Large intestine (tissue), 3 donors: ENCODE data around the gene HLA-E. TPM values are rescaled to one million over a fixed set of nuclear protein-coding genes. Genes with fewer than 3 reads are reported as not detected.
"Not testable (repeated sequence)": the region's sequence is repeated elsewhere in the genome, so short reads cannot be mapped to it uniquely, and the experiment has no call there.

Source experiments
- DNase-seq, 2 donors: peaks; one replicate each; pipeline versions ENCODE4 v3.0.0 to v3.0.0-alpha.2; 2013
- H3K27ac ChIP-seq: one replicate; pipeline ENCODE4 v1.5.1; 2013; ENCODE audit warnings: low read length
- H3K27me3 ChIP-seq: 2 replicates; pipeline ENCODE4 v1.6.1; 2013; ENCODE audit warnings: low read length; ENCODE audit not compliant: control insufficient read depth, insufficient read depth
- H3K36me3 ChIP-seq: 2 replicates; pipeline ENCODE4 v1.6.1; 2013; ENCODE audit warnings: low read length; ENCODE audit not compliant: control insufficient read depth, insufficient read depth
- H3K4me1 ChIP-seq: one replicate; pipeline ENCODE4 v1.6.1; 2013; ENCODE audit warnings: low read length; ENCODE audit not compliant: control insufficient read depth, insufficient read depth
- H3K4me3 ChIP-seq: one replicate; pipeline ENCODE4 v1.5.1; 2013; ENCODE audit warnings: low read length
- H3K9me3 ChIP-seq: one replicate; pipeline ENCODE4 v1.6.1; 2013; ENCODE audit warnings: mild to moderate bottlenecking, low read depth, low read length, moderate library complexity; ENCODE audit not compliant: control insufficient read depth
- WGBS: methylation state at CpG from one replicate; pipeline ENCODE4 v1.1.5; 2013; ENCODE audit warnings: low lambda C conversion rate; ENCODE audit not compliant: insufficient coverage; 5-methylcytosine and 5-hydroxymethylcytosine counted together
- polyA plus RNA-seq: library from polyadenylated mRNA; unstranded; fragments of 120-200 nt; gene quantifications from one replicate; pipeline ENCODE4 v1.2.1, GENCODE V29; 2013

Gene HLA-E
- polyA plus RNA-seq, 1 donor: 170 TPM

DNA sequence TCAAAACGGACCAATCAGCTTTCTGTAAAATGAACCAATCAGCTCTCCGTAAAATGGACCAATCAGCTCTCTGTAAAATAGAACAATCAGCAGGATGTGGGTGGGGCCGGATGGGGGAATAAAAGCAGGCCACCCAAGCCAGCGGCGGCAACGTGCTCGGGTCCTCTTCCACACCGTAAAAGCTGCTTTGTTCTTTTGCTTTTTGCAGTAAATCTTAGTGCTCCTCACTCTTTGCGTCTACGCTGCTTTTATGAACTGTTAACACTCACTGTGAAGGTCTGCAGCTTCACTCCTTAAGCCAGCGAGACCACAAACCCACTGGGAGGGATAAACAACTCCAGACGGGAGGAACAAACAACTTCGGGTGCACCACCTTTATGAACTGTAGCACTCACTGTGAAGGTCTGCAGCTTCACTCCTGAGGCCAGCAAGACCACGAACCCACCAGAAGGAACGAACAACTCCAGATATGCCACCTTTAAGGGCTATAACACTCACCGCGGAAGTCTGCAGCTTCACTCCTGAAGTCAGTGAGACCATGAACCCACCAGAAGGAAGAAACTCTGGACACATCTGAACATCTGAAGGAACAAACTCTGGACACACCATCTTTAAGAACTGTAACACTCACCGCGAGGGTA is 29.3 kb downstream of the HLA-E start:
- DNase-seq, H3K27ac ChIP-seq, H3K27me3 ChIP-seq, H3K4me3 ChIP-seq, H3K36me3 ChIP-seq, H3K4me1 ChIP-seq: not testable (repeated sequence)
- no CpG with 5 or more reads among the region's 19 CpGs for WGBS
- H3K9me3 ChIP-seq: peaks cover 13% of the 10 kb centered on the region

GRCh38 chr6:30520522-30520921 is 31.2 kb downstream of the HLA-E start:
- Histone ChIP-seq H3K4me1 (no peaks in the 10 kb centered on the region), H3K4me3 (no peak overlapping the region), H3K27me3 (no peaks in the 10 kb centered on the region), H3K36me3 (no peaks in the 10 kb centered on the region), H3K27ac (no peak overlapping the region), H3K9me3 (peaks cover 13% of the 10 kb centered on the region)
- no peak for DNase-seq
- WGBS: no CpG with 5 or more reads among the region's 6 CpGs

- H3K27me3 ChIP-seq, H3K27ac ChIP-seq, H3K4me3 ChIP-seq, H3K4me1 ChIP-seq, DNase-seq, H3K36me3 ChIP-seq: not testable (repeated sequence)
- no CpG with 5 or more reads among the region's 7 CpGs for WGBS
- H3K9me3 ChIP-seq: peaks cover 13% of the 10 kb centered on the region
Observed at GRCh38 chr6:30521082-30521481, 31.8 kb downstream of the HLA-E start.

DNA sequence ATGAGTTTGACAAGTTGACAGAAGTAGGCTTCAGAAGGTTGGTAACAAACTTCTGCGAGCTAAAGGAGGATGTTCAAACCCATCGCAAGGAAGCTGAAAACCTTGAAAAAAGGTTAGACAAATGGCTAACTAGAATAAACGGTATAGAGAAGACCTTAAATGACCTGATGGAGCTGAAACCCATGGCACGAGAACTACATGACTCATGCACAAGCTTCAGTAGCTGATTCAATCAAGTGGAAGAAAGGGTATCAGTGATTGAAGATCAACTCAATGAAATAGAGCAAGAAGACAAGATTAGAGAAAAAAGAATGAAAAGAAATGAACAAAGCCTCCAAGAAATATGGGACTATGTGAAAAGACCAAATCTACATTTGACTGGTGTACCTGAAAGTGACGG is 32.6 kb downstream of the HLA-E start:
- whole genome bisulfite sequencing: 100% methylated on average over 1 of the region's 5 CpGs
- not testable (repeated sequence) for DNase-seq

GRCh38 chr6:30526444-30526843 is 37.1 kb downstream of the HLA-E start:
- WGBS: no CpG with 5 or more reads among the region's 3 CpGs
- peaks cover 11% of the 10 kb centered on the region for H3K4me1 ChIP-seq
- H3K36me3 ChIP-seq, H3K9me3 ChIP-seq, H3K4me3 ChIP-seq, H3K27me3 ChIP-seq, H3K27ac ChIP-seq, DNase-seq: not testable (repeated sequence)

More for the DNA sequence above, 32.6 kb downstream of the HLA-E start:
- H3K36me3 ChIP-seq, H3K27ac ChIP-seq, H3K27me3 ChIP-seq, H3K4me1 ChIP-seq, H3K4me3 ChIP-seq: not testable (repeated sequence)
- H3K9me3 ChIP-seq: peaks cover 13% of the 10 kb centered on the region

- not testable (repeated sequence) for H3K4me3 ChIP-seq, H3K27me3 ChIP-seq, H3K27ac ChIP-seq, H3K36me3 ChIP-seq, DNase-seq, H3K9me3 ChIP-seq
- H3K4me1 ChIP-seq: peaks cover 23% of the 10 kb centered on the region
- WGBS: 92% methylated on average over 2 of the region's 17 CpGs
Observed at GRCh38 chr6:30529349-30529875, 40.1 kb downstream of the HLA-E start.

- Histone ChIP-seq H3K9me3 (no peaks in the 10 kb centered on the region), H3K27me3 (no peaks in the 10 kb centered on the region), H3K27ac (no peak overlapping the region), H3K4me3 (no peak overlapping the region), H3K4me1 (peaks cover 23% of the 10 kb centered on the region), H3K36me3 (no peaks in the 10 kb centered on the region)
- 20% methylated on average over 1 of the region's 2 CpGs for WGBS
- DNase-seq: peak in 1 of 2 donors; percentile 25
Observed at GRCh38 chr6:30530014-30530413, 40.7 kb downstream of the HLA-E start.

- Histone ChIP-seq H3K4me1 (peaks cover 16% of the 10 kb centered on the region), H3K4me3 (no peak overlapping the region)
- peak in 1 of 2 donors; percentile 68 for DNase-seq
Observed at GRCh38 chr6:30533460-30534294, 44.4 kb downstream of the HLA-E start.

GRCh38 chr6:30537931-30538330 is 48.6 kb downstream of the HLA-E start:
- Histone ChIP-seq H3K4me3 (no peak overlapping the region), H3K36me3 (no peaks in the 10 kb centered on the region), H3K27me3 (no peaks in the 10 kb centered on the region), H3K4me1 (peaks cover 11% of the 10 kb centered on the region), H3K9me3 (no peaks in the 10 kb centered on the region), H3K27ac (no peak overlapping the region)
- no peak for DNase-seq
- no CpG with 5 or more reads among the region's 3 CpGs for WGBS

More at GRCh38 chr6:30533460-30534294, 44.4 kb downstream of the HLA-E start:
- 60% methylated on average over 1 of the region's 15 CpGs for WGBS
- Histone ChIP-seq H3K9me3 (no peaks in the 10 kb centered on the region), H3K27ac (peak overlapping the region; percentile 46), H3K27me3 (no peaks in the 10 kb centered on the region), H3K36me3 (no peaks in the 10 kb centered on the region)

- no peak overlapping the region for H3K27ac ChIP-seq
- no peaks in the 10 kb centered on the region for H3K27me3 ChIP-seq
- peaks cover 16% of the 10 kb centered on the region for H3K36me3 ChIP-seq
- no peaks in the 10 kb centered on the region for H3K9me3 ChIP-seq
- 51% methylated on average over 8 of the region's 23 CpGs for WGBS
- no peaks in the 10 kb centered on the region for H3K4me1 ChIP-seq
- H3K4me3 ChIP-seq: peak overlapping the region; percentile 5
- peak; percentile 75 to 85 for DNase-seq
Observed at GRCh38 chr6:30541515-30542403, 52.5 kb downstream of the HLA-E start.
